ENCODE data around the gene FARP1.

DNA sequence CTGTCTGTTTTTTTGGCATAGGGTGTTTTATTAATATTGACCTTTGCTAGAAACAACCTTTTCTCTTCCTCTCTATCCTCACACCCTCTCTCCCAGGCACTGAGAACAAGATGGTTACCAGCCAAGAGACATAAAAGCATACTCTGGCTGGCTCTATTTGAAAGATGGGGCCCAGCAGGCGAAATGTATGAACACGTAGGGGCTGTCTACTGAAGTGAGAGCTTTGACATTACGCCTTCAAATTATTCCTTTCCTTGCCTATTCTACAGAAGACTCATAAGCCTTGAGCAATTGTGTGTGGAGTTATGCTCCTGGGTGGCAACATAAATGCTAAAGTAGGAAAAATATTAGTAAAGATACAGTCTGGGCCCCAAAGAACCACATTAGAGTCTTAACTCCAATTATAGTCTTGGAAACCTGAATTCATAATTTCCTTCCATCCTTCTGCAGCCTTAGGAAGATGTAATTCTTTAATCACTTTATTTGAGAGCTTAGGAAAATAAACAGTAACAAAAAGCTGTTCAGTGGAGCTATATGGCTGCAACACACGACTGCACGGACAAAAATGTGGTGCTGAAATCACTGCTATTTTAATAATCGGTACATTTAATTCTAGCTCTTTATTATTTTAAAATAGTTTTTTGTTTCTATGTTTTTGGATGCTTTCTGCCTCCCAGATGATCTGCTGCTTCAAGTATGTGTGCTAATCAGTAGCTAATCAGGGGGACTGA is 156.5 kb downstream of the FARP1 start:
- TF ChIP-seq POLR2A (IDR thresholded peaks at IDR 0.05): no peak
- TF ChIP-seq CTCF (IDR thresholded peaks at IDR 0.05): no peak
